Measurements from ENCODE around the gene INSC.

INSC gene

GRCh38 chr11:15109602-15110001 lies 5.1 kb upstream of the INSC start:
- DNase-seq = no peak

- no peak for DNase-seq
These were observed 3.5 kb upstream of the INSC start for GRCh38 chr11:15111215-15111614.

- no peak for DNase-seq
These were observed 2.6 kb upstream of the INSC start for GRCh38 chr11:15112131-15112541.

GRCh38 chr11:15113381-15113780 lies 1.3 kb upstream of the INSC start:
- no peak for DNase-seq

- no peak for DNase-seq
These were observed 963 bp downstream of the INSC start for GRCh38 chr11:15115686-15116085.

GRCh38 chr11:15117751-15118150 lies 3.0 kb downstream of the INSC start:
- DNase-seq = no peak

- no peak for DNase-seq
These were observed 3.7 kb downstream of the INSC start for GRCh38 chr11:15118431-15118830.

- no peak for DNase-seq
These were observed 4.6 kb downstream of the INSC start for GRCh38 chr11:15119352-15119751.

- no peak for DNase-seq
These were observed 5.1 kb downstream of the INSC start for GRCh38 chr11:15119826-15120225.

- DNase-seq = no peak
These were observed 9.1 kb downstream of the INSC start for GRCh38 chr11:15123849-15124248.

- no peak for DNase-seq
These were observed 9.8 kb downstream of the INSC start for GRCh38 chr11:15124528-15124927.

GRCh38 chr11:15127341-15127740 lies 12.6 kb downstream of the INSC start:
- DNase-seq = no peak

GRCh38 chr11:15128621-15129020 lies 13.9 kb downstream of the INSC start:
- DNase-seq = no peak

GRCh38 chr11:15136166-15136565 lies 21.4 kb downstream of the INSC start:
- no peak for DNase-seq

GRCh38 chr11:15139096-15139770 lies 24.5 kb downstream of the INSC start:
- no peak for DNase-seq

GRCh38 chr11:15139958-15140659 lies 25.4 kb downstream of the INSC start:
- DNase-seq = no peak

- no peak for DNase-seq
These were observed 26.7 kb downstream of the INSC start for GRCh38 chr11:15141381-15141780.

GRCh38 chr11:15142838-15143237 lies 28.1 kb downstream of the INSC start:
- DNase-seq = no peak

- DNase-seq = no peak
These were observed 29.1 kb downstream of the INSC start for GRCh38 chr11:15143855-15144254.

- DNase-seq = no peak
These were observed 29.6 kb downstream of the INSC start for GRCh38 chr11:15144347-15144746.

GRCh38 chr11:15145151-15145550 lies 30.4 kb downstream of the INSC start:
- DNase-seq = no peak

- no peak for DNase-seq
These were observed 30.9 kb downstream of the INSC start for GRCh38 chr11:15145615-15146014.

GRCh38 chr11:15146271-15147003 lies 31.7 kb downstream of the INSC start:
- DNase-seq = no peak

- DNase-seq = no peak
These were observed 33.4 kb downstream of the INSC start for GRCh38 chr11:15148169-15148568.
